Subcutaneous abdominal adipose tissue (tissue), 5 donors: ENCODE data around the gene REV3L.
A peak's percentile ranks its signal among the peaks of the same experiment; 100 is the strongest.
"Not testable (repeated sequence)": the region's sequence is repeated elsewhere in the genome, so short reads cannot be mapped to it uniquely, and the experiment has no call there.

ENCODE experiments used
- H3K27ac ChIP-seq: one replicate; pipeline ENCODE4 v1.7.0; 2013; ENCODE audit warnings: low read depth, mild to moderate bottlenecking, inconsistent platforms, low read length, moderate library complexity
- H3K27me3 ChIP-seq, 5 donors: one replicate each; pipeline ENCODE4 v1.7.0; 2013; ENCODE audit warnings: low read length in 5 of 5, inconsistent platforms in 1 of 5; ENCODE audit not compliant: control insufficient read depth in 5 of 5, insufficient read depth in 4 of 5
- H3K36me3 ChIP-seq, 5 donors: one replicate each; pipeline ENCODE4 v1.7.0; 2013; ENCODE audit warnings: low read length in 5 of 5; ENCODE audit not compliant: control insufficient read depth in 5 of 5, insufficient read depth in 5 of 5
- H3K4me1 ChIP-seq, 5 donors: one replicate each; pipeline ENCODE4 v1.7.0; 2013; ENCODE audit warnings: low read length in 5 of 5, mild to moderate bottlenecking in 3 of 5, moderate library complexity in 1 of 5; ENCODE audit not compliant: control insufficient read depth in 5 of 5, insufficient read depth in 5 of 5
- H3K4me3 ChIP-seq, 5 donors: one replicate each; pipeline ENCODE4 v1.7.0; 2013; ENCODE audit warnings: low read length in 5 of 5, low read depth in 1 of 5
- H3K9ac ChIP-seq, 5 donors: one replicate each; pipeline ENCODE4 v1.7.0; 2013; ENCODE audit warnings: low read length in 5 of 5, mild to moderate bottlenecking in 4 of 5, moderate library complexity in 3 of 5
- H3K9me3 ChIP-seq, 5 donors: one replicate each; pipeline ENCODE4 v1.7.0; 2013; ENCODE audit warnings: low read length in 5 of 5; ENCODE audit not compliant: control insufficient read depth in 5 of 5
- donor health status: healthy.
- donor health status: healthy.
- donor health status: healthy.
- donor health status: healthy.
- donor health status: healthy.

The REV3L gene

GRCh38 chr6:111260570-111261298 lies 222.3 kb downstream of the REV3L start:
- no peak overlapping the region for H3K27ac ChIP-seq
- peak overlapping the region in 1 of 5 donors; percentile 2 for H3K9ac ChIP-seq
- no peaks in the 10 kb centered on the region for H3K27me3 ChIP-seq
- H3K4me1 ChIP-seq, result peaks cover 0 to 20% (median 19%) of the 10 kb centered on the region in 5 donors
- H3K9me3 ChIP-seq, result no peaks in the 10 kb centered on the region
- H3K36me3 ChIP-seq, result peaks cover 5 to 11% (median 6%) of the 10 kb centered on the region in 5 donors
- H3K4me3 ChIP-seq, result no peak overlapping the region

DNA sequence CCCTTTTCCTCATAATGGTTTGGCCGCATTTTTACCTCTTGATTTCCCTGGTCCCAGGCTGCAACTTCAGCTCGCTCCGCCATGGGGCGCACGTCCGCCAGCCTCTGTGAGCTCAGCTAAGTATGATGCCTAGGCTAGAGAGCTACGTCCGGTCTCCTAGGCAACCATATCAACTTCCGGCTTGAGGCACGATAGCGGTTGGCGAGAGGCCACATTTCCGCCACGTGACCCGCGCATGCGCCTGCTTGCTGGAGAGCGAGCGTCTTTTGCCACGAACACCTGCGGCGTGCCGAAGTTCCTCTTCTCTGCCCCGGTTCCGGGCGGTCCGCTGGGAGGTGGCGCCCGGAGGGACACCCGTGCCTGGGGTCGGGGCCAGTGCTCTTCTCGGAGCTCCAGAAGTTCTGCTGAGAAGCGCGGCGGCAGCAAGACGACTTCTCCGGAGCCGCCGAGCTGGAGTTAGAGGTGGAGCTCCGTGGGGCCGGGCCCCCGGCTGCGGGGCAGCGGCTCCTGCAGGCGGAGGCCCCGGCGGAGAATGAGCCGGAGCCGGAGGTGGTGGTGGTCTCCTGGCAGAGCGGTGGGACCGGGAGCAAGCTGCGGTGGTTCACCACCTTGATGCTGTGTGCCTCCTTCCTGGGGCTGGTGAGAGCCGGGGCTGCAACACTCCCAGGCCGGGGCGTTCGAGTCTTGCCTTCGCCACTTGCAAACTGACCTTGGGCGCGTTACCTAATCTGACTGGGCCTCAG lies 223.8 kb downstream of the REV3L start:
- H3K4me3 ChIP-seq, result peak overlapping the region; percentile 61 to 83 (median 79)
- H3K9ac ChIP-seq, result peak overlapping the region; percentile 16 to 89 (median 77)
- peaks cover 0 to 7% (median 0%) of the 10 kb centered on the region in 5 donors for H3K27me3 ChIP-seq
- H3K9me3 ChIP-seq, result no peaks in the 10 kb centered on the region
- H3K4me1 ChIP-seq, result peaks cover 0 to 20% (median 19%) of the 10 kb centered on the region in 5 donors
- H3K27ac ChIP-seq, result peak overlapping the region; percentile 91
- H3K36me3 ChIP-seq, result peaks cover 2 to 6% (median 5%) of the 10 kb centered on the region in 5 donors

DNA sequence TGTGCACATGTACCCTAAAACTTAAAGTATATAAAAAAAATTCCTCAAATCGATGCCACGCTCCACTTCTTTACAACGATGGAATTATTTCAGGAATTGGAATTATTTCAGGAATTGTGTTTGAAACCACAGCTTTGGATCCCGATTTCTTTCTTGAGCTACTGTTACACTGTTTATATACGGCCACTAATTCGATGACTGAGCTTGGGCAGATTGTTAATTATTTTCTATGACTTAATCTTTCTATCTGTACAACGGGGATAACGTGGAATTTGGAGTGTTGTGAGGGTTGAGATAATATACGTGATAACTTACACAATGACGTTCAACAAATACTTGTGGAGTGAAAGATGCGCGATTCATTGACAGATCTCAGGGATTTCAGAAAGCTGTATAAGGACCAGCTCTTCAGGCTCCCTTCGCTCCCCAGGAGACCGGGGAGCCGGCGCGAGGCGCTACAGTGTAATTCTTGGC lies 224.4 kb downstream of the REV3L start:
- peak overlapping the region; percentile 16 to 83 (median 54) for H3K4me3 ChIP-seq
- H3K36me3 ChIP-seq, result no peaks in the 10 kb centered on the region
- H3K9ac ChIP-seq, result peak overlapping the region in 3 of 5 donors; percentile 28 to 38 (median 34)
- peaks cover 0 to 11% (median 0%) of the 10 kb centered on the region in 5 donors for H3K27me3 ChIP-seq
- H3K4me1 ChIP-seq, result peaks cover 0 to 20% (median 19%) of the 10 kb centered on the region in 5 donors
- H3K9me3 ChIP-seq, result no peaks in the 10 kb centered on the region
- H3K27ac ChIP-seq, result no peak overlapping the region

DNA sequence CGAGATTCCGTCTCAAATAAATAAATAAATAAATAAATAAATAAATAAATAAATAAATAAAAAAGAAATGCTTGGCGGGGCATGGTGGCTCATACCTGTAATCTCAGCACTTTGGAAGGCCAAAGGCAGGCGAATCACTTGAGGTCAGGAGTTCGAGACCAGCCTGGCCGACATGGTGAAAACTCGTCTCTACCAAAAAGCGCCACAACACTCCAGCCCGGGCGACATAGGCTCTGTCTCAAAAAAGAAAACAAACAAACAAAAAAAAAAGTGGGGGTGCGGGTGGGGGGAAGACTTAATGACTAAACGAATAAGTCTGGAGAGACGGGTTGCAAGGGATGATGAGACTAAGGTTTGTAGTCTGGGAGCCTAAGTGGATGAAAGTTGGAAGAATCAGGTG lies 225.0 kb downstream of the REV3L start:
- no peak overlapping the region for H3K27ac ChIP-seq
- H3K4me3 ChIP-seq, result no peak overlapping the region
- peaks cover 0 to 20% (median 19%) of the 10 kb centered on the region in 5 donors for H3K4me1 ChIP-seq
- H3K27me3 ChIP-seq, result peaks cover 0 to 11% (median 0%) of the 10 kb centered on the region in 5 donors
- no peaks in the 10 kb centered on the region for H3K9me3 ChIP-seq
- H3K36me3 ChIP-seq, result no peaks in the 10 kb centered on the region
- H3K9ac ChIP-seq, result no peak overlapping the region

DNA sequence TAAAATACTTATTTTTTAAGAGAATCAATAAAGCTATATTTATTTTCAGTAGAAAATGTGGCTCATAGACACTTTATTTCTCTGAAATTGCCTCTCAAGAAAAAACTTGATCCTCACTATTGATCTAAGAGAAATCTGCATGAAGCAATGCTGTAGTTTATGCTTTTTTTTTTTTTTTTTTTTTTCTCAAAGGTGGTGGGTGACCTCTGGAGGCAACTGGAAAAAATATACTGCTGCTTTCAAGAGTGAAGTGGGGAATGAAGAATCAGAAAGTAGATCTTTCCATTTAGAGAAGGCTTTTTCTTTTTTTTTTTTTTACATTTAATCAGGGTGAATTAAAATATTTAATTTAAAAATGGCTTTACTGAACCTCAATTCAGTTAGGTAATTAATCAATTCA lies 226.4 kb downstream of the REV3L start:
- peaks cover 0 to 11% (median 0%) of the 10 kb centered on the region in 5 donors for H3K27me3 ChIP-seq
- H3K27ac ChIP-seq, result no peak overlapping the region
- no peaks in the 10 kb centered on the region for H3K36me3 ChIP-seq
- no peak overlapping the region for H3K4me3 ChIP-seq
- H3K9ac ChIP-seq, result no peak overlapping the region
- peaks cover 0 to 20% (median 19%) of the 10 kb centered on the region in 5 donors for H3K4me1 ChIP-seq
- H3K9me3 ChIP-seq, result no peaks in the 10 kb centered on the region

GRCh38 chr6:111255838-111256237 lies 227.2 kb downstream of the REV3L start:
- H3K9me3 ChIP-seq, H3K4me3 ChIP-seq, H3K9ac ChIP-seq, H3K27ac ChIP-seq, H3K36me3 ChIP-seq: not testable (repeated sequence)
- Histone ChIP-seq H3K27me3 (peaks cover 0 to 11% (median 0%) of the 10 kb centered on the region in 5 donors), H3K4me1 (peaks cover 0 to 20% (median 18%) of the 10 kb centered on the region in 5 donors)

- H3K27me3 ChIP-seq, result peaks cover 0 to 11% (median 0%) of the 10 kb centered on the region in 5 donors
Measured at GRCh38 chr6:111254779-111255166, 228.2 kb downstream of the REV3L start.

DNA sequence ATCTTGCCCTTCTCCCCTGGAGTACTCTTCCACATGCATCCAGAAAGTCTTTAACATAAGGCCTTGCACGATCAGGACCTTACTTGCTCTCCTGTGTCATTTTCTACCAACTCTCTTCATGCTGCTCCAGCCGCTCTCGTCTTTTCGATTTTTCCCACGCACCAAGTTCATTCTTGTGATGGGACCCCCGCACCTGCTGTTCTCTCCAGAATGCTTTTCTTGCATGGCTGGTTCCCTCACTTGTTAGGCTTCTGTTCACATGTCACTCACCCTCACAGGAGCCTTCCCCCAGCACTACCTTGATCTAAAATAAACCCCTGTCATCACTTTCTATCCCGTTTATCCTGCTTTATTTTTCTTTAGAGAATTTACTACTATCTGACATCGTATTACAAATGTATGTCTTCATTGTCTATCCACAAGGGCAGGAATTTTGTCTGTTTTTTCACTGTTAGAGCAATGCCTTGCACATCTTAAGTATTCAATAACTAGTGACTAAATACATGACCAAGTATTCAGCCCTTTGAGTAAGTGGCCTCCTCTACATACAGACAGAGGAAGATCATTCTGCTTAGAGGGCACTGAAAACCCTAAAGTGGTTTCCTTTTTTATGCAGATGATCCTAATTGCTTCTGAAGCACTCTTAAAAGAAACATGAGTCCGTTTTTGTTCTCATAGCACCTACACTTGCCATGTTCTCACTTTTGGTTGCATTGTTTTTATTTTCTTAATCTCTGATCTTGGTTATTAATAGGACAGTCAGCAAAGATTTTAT lies 228.8 kb downstream of the REV3L start:
- H3K27me3 ChIP-seq, result peaks cover 0 to 11% (median 0%) of the 10 kb centered on the region in 5 donors
- H3K36me3 ChIP-seq, result no peaks in the 10 kb centered on the region
- H3K4me3 ChIP-seq, result no peak overlapping the region
- H3K27ac ChIP-seq, result no peak overlapping the region
- no peaks in the 10 kb centered on the region for H3K9me3 ChIP-seq
- no peak overlapping the region for H3K9ac ChIP-seq
- peaks cover 0 to 6% (median 3%) of the 10 kb centered on the region in 5 donors for H3K4me1 ChIP-seq

More at GRCh38 chr6:111254779-111255166, 228.2 kb downstream of the REV3L start:
- Histone ChIP-seq H3K4me1 (peaks cover 0 to 11% (median 8%) of the 10 kb centered on the region in 5 donors), H3K9me3 (no peaks in the 10 kb centered on the region), H3K9ac (no peak overlapping the region), H3K36me3 (no peaks in the 10 kb centered on the region), H3K27ac (no peak overlapping the region), H3K4me3 (no peak overlapping the region)

DNA sequence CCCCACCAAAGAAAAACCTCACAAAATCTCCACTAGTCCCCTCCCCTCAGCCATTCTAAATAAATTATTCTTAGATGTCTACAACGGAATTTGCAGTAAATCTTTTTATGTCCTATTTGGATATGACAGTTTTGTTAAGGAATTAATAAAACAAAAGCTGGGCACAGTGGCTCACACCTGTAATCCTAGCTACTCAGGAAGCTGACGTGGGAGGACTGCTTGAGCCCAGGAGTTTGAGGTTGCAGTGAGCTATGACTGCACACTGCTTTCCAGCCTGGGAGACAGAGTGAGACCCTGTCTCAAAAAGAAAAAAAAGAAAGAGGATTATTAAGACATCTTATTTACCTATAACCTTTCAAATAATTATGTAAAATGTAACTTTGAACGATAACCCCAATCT lies 230.3 kb downstream of the REV3L start:
- no peak overlapping the region for H3K9ac ChIP-seq
- no peak overlapping the region for H3K4me3 ChIP-seq
- H3K27me3 ChIP-seq, result peaks cover 0 to 11% (median 0%) of the 10 kb centered on the region in 5 donors
- no peak overlapping the region for H3K27ac ChIP-seq
- no peaks in the 10 kb centered on the region for H3K9me3 ChIP-seq
- no peaks in the 10 kb centered on the region for H3K36me3 ChIP-seq
- no peaks in the 10 kb centered on the region for H3K4me1 ChIP-seq
